Naive thymus-derived CD8-positive, alpha-beta T cell (primary cell): ENCODE measurements around the gene STAT3. TPM values are rescaled to one million over a fixed set of nuclear protein-coding genes. Genes with fewer than 3 reads are reported as not detected.

Experiments used
- ATAC-seq, 2 donors: fragments of 150-1000 bp; cut with Tn5 transposase in 1 of 2; sonication (Bioruptor Pico), chemical (Tn5 transposase) in 1 of 2; 1 replicate in 1 of 2; 2 replicates in 1 of 2; pipeline ENCODE4 v1.10.0; 2021; ENCODE audit warnings: mild to moderate bottlenecking in 2 of 2, moderate library complexity in 2 of 2
- POLR2A ChIA-PET: fragments of 350-600 bp; sonication (Branson Sonifier 250); formaldehyde crosslinking; loops from one replicate; lab custom pipeline; 2021; ENCODE audit warnings: antibody characterized with exemption; lab: Charles Lee
- DNase-seq, 10 donors: peaks; one replicate each; pipeline versions ENCODE4 v3.0.0 to v3.0.0-alpha.2; 2020 to 2022
- H3K27ac Mint-ChIP-seq, 10 donors: one replicate each; pipeline ENCODE4 v1.8.0; 2020 to 2022; ENCODE audit warnings: mild to moderate bottlenecking in 10 of 10, mixed read lengths in 10 of 10, moderate library complexity in 4 of 10, inconsistent platforms in 1 of 10
- H3K27me3 Mint-ChIP-seq, 5 donors: one replicate each; pipeline ENCODE4 v1.8.0; 2021 to 2022; ENCODE audit warnings: mixed read lengths in 5 of 5
- H3K36me3 Mint-ChIP-seq, 3 donors: one replicate each; pipeline ENCODE4 v1.8.0; 2020 to 2022; ENCODE audit warnings: mixed read lengths in 3 of 3, mild to moderate bottlenecking in 2 of 3, inconsistent platforms in 1 of 3
- H3K4me1 Mint-ChIP-seq, 4 donors: one replicate each; pipeline ENCODE4 v1.8.0; 2021 to 2022; ENCODE audit warnings: mixed read lengths in 4 of 4
- H3K4me3 Mint-ChIP-seq, 10 donors: one replicate each; pipeline ENCODE4 v1.8.0; 2020 to 2022; ENCODE audit warnings: mild to moderate bottlenecking in 10 of 10, mixed read lengths in 10 of 10, moderate library complexity in 6 of 10, inconsistent platforms in 1 of 10
- H3K9me3 Mint-ChIP-seq, 9 donors: one replicate each; pipeline ENCODE4 v1.8.0; 2020 to 2022; ENCODE audit warnings: mixed read lengths in 9 of 9, mild to moderate bottlenecking in 3 of 9, inconsistent platforms in 1 of 9, moderate library complexity in 1 of 9
- polyA plus RNA-seq, 3 donors: library from polyadenylated mRNA; unstranded; fragments of 300-500 nt; fragmentation: Illumina TruSeq; gene quantifications; one replicate each; pipeline ENCODE4 v1.2.3, GENCODE V29; 2021
- total RNA-seq, 8 experiments: library from RNA in 2 of 8; stranded (reverse) in 2 of 8; gene quantifications; one replicate each; pipeline ENCODE4 v1.2.3 and lab custom pipeline; 2021 to 2026

Gene STAT3
- total and polyA plus RNA-seq, 5 experiments from 2014 or later = 129 to 154 (median 135) TPM

- Mint-ChIP-seq H3K27ac (peak overlapping the region; percentile 71 to 96 (median 88)), H3K4me3 (peak overlapping the region; percentile 73 to 86 (median 82)), H3K27me3 (no peaks in the 10 kb centered on the region), H3K36me3 (no peaks in the 10 kb centered on the region), H3K9me3 (no peaks in the 10 kb centered on the region), H3K4me1 (peaks cover 29 to 54% (median 47%) of the 10 kb centered on the region in 4 donors)
- ATAC-seq = peak; percentile 50 to 60
- POLR2A ChIA-PET = interaction anchor here (0.9 to 6.7 kb wide), 9 partner anchors 9 to 259 kb away, joined by 3 to 142 read pairs (median 11); partner anchors contain the start of genes DNAJC7, GHDC, STAT3 and STAT5A
- DNase-seq = peak in 1 of 10 donors; percentile 69
These were observed 111.5 kb downstream of the STAT3 start for GRCh38 chr17:42276609-42277341.

- H3K9me3 Mint-ChIP-seq = no peaks in the 10 kb centered on the region
- DNase-seq (peak in 9 of 10 donors; percentile 51 to 83 (median 69)), ATAC-seq (peak; percentile 53 to 57)
- no peaks in the 10 kb centered on the region for H3K27me3 Mint-ChIP-seq
- POLR2A ChIA-PET = interaction anchor here (1.4 to 6.7 kb wide), 6 partner anchors 10 to 258 kb away, joined by 3 to 142 read pairs (median 22); partner anchors contain the start of genes DNAJC7, GHDC and STAT5A
- peak within 1 kb of the TSS; percentile 86 to 100 (median 96) for H3K4me3 Mint-ChIP-seq
- H3K27ac Mint-ChIP-seq = peak within 1 kb of the TSS; percentile 94 to 98 (median 96)
- H3K36me3 Mint-ChIP-seq = no peaks in the 10 kb centered on the region
- H3K4me1 Mint-ChIP-seq = peaks cover 31 to 59% (median 52%) of the 10 kb centered on the region in 4 donors
These were observed 112.0 kb downstream of the STAT3 start, which contains the start of gene STAT5B for GRCh38 chr17:42276359-42276608. Gene STAT5B (minus strand): TSS chr17:42276391. CDS start chr17:42232127, 44,264 bp downstream.

GRCh38 chr17:42275527-42276358 is 112.5 kb downstream of the STAT3 start:
- Mint-ChIP-seq H3K9me3 (no peaks in the 10 kb centered on the region), H3K27me3 (no peaks in the 10 kb centered on the region), H3K27ac (peak overlapping the region; percentile 94 to 98 (median 96)), H3K4me1 (peaks cover 33 to 64% (median 57%) of the 10 kb centered on the region in 4 donors), H3K36me3 (peaks cover 0 to under 1% (median 0%) of the 10 kb centered on the region in 3 donors), H3K4me3 (peak overlapping the region; percentile 86 to 100 (median 96))
- ATAC-seq (peak; percentile 56 to 59), DNase-seq (peak in 8 of 10 donors; percentile 20 to 72 (median 54))
- POLR2A ChIA-PET = interaction anchor here (0.6 to 6.7 kb wide), 13 partner anchors 10 to 261 kb away, joined by 3 to 142 read pairs (median 4); partner anchors contain the start of genes DNAJC7, GHDC, NAGLU and STAT3

GRCh38 chr17:42274812-42275526 is 113.3 kb downstream of the STAT3 start:
- DNase-seq (peak in 1 of 10 donors; percentile 19), ATAC-seq (no peak)
- Mint-ChIP-seq H3K36me3 (peaks cover 0 to 2% (median 0%) of the 10 kb centered on the region in 3 donors), H3K4me1 (peaks cover 34 to 72% (median 64%) of the 10 kb centered on the region in 4 donors), H3K4me3 (peak overlapping the region; percentile 86 to 100 (median 96)), H3K27ac (peak overlapping the region; percentile 94 to 98 (median 96)), H3K9me3 (no peaks in the 10 kb centered on the region), H3K27me3 (no peaks in the 10 kb centered on the region)
- POLR2A ChIA-PET = interaction anchor here (0.6 to 6.7 kb wide), 15 partner anchors 9 to 262 kb away, joined by 3 to 142 read pairs (median 4); partner anchors contain the start of genes DNAJC7, GHDC, NAGLU and STAT3

- peak overlapping the region; percentile 86 to 100 (median 96) for H3K4me3 Mint-ChIP-seq
- ATAC-seq = no peak
- no peaks in the 10 kb centered on the region for H3K9me3 Mint-ChIP-seq
- peaks cover 32 to 80% (median 71%) of the 10 kb centered on the region in 4 donors for H3K4me1 Mint-ChIP-seq
- DNase-seq = no peak
- no peaks in the 10 kb centered on the region for H3K27me3 Mint-ChIP-seq
- POLR2A ChIA-PET = interaction anchor here (0.6 to 6.7 kb wide), 12 partner anchors 13 to 1419 kb away, joined by 3 to 142 read pairs (median 7); partner anchors contain the start of genes GHDC, STAT3 and STAT5A
- peaks cover 0 to 2% (median 0%) of the 10 kb centered on the region in 3 donors for H3K36me3 Mint-ChIP-seq
- H3K27ac Mint-ChIP-seq = peak overlapping the region; percentile 94 to 98 (median 96)
These were observed 114.0 kb downstream of the STAT3 start for GRCh38 chr17:42274253-42274542.

- ATAC-seq (no peak), DNase-seq (peak in 2 of 10 donors; percentile 25 to 31)
- POLR2A ChIA-PET = interaction anchor here (0.6 to 6.7 kb wide), 9 partner anchors 14 to 1418 kb away, joined by 3 to 142 read pairs (median 7); partner anchors contain the start of genes GHDC, STAT3 and STAT5A
- peaks cover 33 to 82% (median 76%) of the 10 kb centered on the region in 4 donors for H3K4me1 Mint-ChIP-seq
- no peaks in the 10 kb centered on the region for H3K27me3 Mint-ChIP-seq
- H3K4me3 Mint-ChIP-seq = peak overlapping the region; percentile 73 to 100 (median 91)
- H3K9me3 Mint-ChIP-seq = no peaks in the 10 kb centered on the region
- H3K36me3 Mint-ChIP-seq = peaks cover 0 to 2% (median 0%) of the 10 kb centered on the region in 3 donors
- peak overlapping the region; percentile 86 to 98 (median 95) for H3K27ac Mint-ChIP-seq
These were observed 114.6 kb downstream of the STAT3 start for GRCh38 chr17:42273474-42274252.

- H3K4me3 Mint-ChIP-seq = peak overlapping the region; percentile 47 to 98 (median 80)
- H3K9me3 Mint-ChIP-seq = no peaks in the 10 kb centered on the region
- no peak for ATAC-seq
- H3K27ac Mint-ChIP-seq = peak overlapping the region; percentile 86 to 98 (median 92)
- no peaks in the 10 kb centered on the region for H3K27me3 Mint-ChIP-seq
- POLR2A ChIA-PET = interaction anchor here (0.6 to 6.7 kb wide), 5 partner anchors 13 to 23 kb away, joined by 3 to 142 read pairs (median 25); partner anchors contain the start of gene STAT5A
- DNase-seq = peak in 3 of 10 donors; percentile 44 to 54 (median 46)
- peaks cover 33 to 82% (median 81%) of the 10 kb centered on the region in 4 donors for H3K4me1 Mint-ChIP-seq
- H3K36me3 Mint-ChIP-seq = peaks cover 0 to 4% (median 0%) of the 10 kb centered on the region in 3 donors
These were observed 115.9 kb downstream of the STAT3 start for GRCh38 chr17:42272162-42272907.

GRCh38 chr17:42271779-42272035 is 116.5 kb downstream of the STAT3 start:
- Mint-ChIP-seq H3K4me3 (peak overlapping the region in 9 of 10 donors; percentile 6 to 98 (median 79)), H3K4me1 (peaks cover 31 to 83% (median 81%) of the 10 kb centered on the region in 4 donors), H3K27ac (peak overlapping the region; percentile 86 to 98 (median 92)), H3K9me3 (no peaks in the 10 kb centered on the region), H3K27me3 (no peaks in the 10 kb centered on the region), H3K36me3 (peaks cover 0 to 4% (median 0%) of the 10 kb centered on the region in 3 donors)
- ATAC-seq (no peak), DNase-seq (no peak)
- POLR2A ChIA-PET = interaction anchor here (0.6 to 6.7 kb wide), 3 partner anchors 14 to 23 kb away, joined by 3 to 142 read pairs (median 25); partner anchors contain the start of gene STAT5A

GRCh38 chr17:42271006-42271778 is 117.0 kb downstream of the STAT3 start:
- POLR2A ChIA-PET = interaction anchor here (0.6 to 6.7 kb wide), 4 partner anchors 14 to 22 kb away, joined by 3 to 142 read pairs (median 36); partner anchors contain the start of gene STAT5A
- peak overlapping the region; percentile 86 to 98 (median 92) for H3K27ac Mint-ChIP-seq
- H3K4me1 Mint-ChIP-seq = peaks cover 31 to 86% (median 83%) of the 10 kb centered on the region in 4 donors
- H3K4me3 Mint-ChIP-seq = peak overlapping the region in 9 of 10 donors; percentile 6 to 98 (median 79)
- no peaks in the 10 kb centered on the region for H3K9me3 Mint-ChIP-seq
- ATAC-seq (no peak), DNase-seq (no peak)
- H3K36me3 Mint-ChIP-seq = peaks cover 0 to 4% (median 0%) of the 10 kb centered on the region in 3 donors
- H3K27me3 Mint-ChIP-seq = no peaks in the 10 kb centered on the region

GRCh38 chr17:42270596-42270995 is 117.6 kb downstream of the STAT3 start:
- peaks cover 0 to 4% (median under 1%) of the 10 kb centered on the region in 3 donors for H3K36me3 Mint-ChIP-seq

More at GRCh38 chr17:42270596-42270995, 117.6 kb downstream of the STAT3 start:
- Mint-ChIP-seq H3K9me3 (no peaks in the 10 kb centered on the region), H3K4me3 (peak overlapping the region in 2 of 10 donors; percentile 25 to 98), H3K27me3 (no peaks in the 10 kb centered on the region), H3K4me1 (peaks cover 31 to 89% (median 82%) of the 10 kb centered on the region in 4 donors), H3K27ac (peak overlapping the region in 9 of 10 donors; percentile 4 to 98 (median 79))
- DNase-seq = no peak
- no peak for ATAC-seq
- POLR2A ChIA-PET = interaction anchor here (4.1 to 4.2 kb wide), 2 partner anchors 17 to 21 kb away, joined by 25 to 46 read pairs; partner anchors contain the start of gene STAT5A
